ENCODE measurements around the gene NEMF.
"Not testable (repeated sequence)": the region's sequence is repeated elsewhere in the genome, so short reads cannot be mapped to it uniquely, and the experiment has no call there.

Gene NEMF

DNA sequence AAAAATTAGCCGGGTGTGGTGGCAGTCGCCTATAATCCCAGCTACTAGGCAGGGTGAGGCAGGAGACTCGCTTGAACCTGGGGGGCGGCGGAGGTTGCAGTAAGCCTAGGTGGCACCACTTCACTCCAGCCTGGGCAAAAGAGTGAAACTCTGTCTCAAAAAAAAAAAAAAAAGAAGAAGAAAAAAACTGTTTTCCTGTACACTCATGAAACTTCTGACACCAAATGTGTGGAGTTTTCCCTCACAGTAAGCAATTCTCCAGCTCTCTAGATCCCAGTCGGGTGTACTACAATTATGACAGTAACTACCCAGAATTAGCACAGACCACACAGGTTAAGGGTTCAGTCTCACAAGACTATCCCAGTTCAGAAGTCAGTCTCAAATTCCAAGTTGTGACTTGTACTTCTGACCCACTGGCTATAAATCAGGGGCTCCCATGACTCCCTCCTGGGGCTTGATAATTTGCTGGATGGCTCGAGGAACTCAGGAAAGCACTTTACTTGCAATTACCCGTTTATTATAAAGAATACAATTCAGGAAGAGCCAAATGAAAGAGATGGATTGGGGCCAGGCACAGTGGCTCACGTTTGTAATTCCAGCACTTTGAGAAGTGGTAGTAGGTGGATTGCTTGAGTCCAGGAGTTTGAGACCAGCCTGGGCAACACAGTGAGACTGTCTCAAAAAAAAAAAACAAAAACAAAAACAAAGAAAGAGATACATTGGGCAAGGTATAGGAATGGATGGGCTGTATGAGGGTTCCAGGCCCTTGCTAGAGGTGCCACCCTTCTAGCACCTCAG, 27.9 kb upstream of the NEMF start:
- DNase-seq (ENCODE audit: low read depth, low spot score): no peak

DNA sequence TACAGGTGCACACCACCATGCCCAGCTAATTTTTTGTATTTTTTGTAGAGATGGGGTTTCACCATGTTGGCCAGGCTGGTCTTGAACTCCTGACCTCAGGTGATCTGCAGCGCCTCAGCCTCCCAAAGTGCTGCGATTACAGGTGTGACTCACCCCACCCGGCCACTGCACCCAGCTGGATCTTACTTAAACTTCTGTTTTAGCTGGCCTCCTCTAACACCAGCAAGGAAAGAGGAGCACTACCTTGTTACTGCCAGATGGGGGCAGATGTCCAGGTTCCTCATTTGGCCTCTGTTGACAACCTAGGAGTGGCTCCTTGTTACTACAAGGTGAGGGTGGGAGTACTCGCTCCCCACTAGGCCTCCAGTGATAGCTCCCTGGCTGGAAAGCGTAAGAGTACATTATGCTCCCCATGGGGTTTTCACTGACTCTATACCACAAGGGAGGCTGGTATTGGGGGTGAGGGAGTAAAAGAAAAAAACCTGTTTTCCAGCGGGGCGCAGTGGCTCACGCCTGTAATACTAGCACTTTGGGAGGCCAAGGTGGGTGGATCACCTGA, 27.1 kb upstream of the NEMF start:
- peak; percentile 90 for DNase-seq (ENCODE audit: low read depth, low spot score)

DNA sequence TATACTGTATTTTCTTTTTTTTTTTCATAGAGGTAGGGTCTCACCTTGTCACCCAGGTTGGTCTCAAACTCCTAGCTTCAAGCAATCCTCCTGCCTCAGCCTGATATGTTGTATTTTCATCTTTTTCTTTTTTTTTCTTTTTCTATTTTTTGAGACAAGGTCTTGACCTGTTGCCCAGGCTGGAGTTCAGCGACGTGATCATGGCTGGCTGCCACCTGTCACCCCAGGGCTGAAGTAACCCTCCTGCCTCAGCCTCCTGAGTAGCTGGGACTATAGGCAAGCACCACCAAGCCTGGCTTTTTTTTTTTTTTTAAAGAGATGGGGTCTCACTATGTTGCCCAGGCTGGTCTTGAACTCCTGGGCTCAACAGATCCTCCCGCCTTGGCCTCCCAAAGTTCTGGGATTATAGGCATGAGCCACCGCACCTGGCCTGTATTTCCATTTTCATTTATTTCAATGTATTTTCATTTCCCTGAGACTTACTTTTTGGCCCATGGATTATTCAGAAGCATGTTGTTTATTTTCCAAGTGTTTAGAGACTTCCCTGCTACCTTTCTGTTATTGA, 24.1 kb upstream of the NEMF start:
- DNase-seq (ENCODE audit: low read depth, low spot score): no peak

DNA sequence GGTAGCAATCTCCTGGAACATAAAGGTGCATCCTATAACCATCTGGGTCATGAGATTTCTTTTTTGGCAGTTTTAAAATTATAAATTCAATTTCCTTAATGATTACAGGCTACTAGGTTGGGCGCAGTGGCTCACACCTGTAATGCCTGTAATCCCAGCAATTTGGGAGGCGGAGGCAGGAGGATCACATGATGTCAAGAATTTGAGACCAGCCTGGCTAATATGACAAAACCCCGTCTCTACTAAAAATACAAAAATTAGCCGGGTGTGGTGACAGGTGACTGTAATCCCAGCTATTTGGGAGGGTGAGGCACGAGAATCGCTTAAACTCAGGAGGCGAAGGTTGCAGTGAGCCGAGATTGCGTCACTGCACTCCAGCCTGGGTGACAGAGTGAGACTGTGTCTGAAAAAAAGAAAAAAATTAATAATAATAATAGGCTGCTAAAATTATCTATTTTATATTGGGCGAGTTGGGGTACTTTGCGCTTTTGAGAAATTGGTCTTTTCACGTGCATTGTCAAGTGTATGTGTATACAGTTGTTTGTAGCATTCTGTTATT, 23.1 kb upstream of the NEMF start:
- no peak for DNase-seq (ENCODE audit: low read depth, low spot score)

DNA sequence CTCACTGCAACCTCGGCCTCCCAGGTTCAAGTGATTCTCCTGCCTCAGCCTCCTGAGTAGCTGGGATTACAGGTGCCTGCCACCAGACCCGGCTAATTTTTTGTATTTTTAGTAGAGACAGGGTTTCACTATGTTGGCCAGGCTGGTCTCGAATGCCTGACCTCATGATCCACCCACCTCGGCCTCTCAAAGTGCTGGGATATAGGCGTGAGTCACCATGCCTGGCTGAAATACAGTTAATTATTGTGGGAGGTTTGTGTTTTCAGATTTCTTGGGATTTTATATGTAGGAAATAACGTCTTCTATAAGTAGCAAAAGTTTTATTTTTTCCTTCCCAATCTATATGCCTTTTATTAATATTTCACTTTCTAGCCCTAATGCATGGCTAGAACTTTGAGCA, 21.0 kb upstream of the NEMF start:
- DNase-seq (ENCODE audit: low read depth, low spot score): not testable (repeated sequence)

DNA sequence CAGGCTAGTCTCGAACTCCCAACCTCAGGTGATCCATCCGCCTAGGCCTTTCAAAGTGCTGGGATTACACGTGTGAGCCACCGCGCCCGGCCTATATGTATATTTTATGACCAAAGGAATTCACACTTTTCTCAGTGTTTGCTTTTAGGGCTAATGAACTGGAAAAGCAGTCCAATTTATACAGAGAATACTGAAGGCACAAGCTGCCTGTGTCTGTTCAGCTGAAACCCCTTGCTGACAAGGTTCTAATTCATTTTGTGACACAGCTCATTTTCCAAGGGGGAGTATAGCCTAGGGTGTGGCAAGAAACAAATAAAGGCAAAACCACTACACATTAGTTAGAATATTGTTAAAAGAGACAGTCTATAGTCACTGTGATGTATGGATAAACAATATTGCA, 18.3 kb upstream of the NEMF start:
- DNase-seq (ENCODE audit: low read depth, low spot score): no peak

DNA sequence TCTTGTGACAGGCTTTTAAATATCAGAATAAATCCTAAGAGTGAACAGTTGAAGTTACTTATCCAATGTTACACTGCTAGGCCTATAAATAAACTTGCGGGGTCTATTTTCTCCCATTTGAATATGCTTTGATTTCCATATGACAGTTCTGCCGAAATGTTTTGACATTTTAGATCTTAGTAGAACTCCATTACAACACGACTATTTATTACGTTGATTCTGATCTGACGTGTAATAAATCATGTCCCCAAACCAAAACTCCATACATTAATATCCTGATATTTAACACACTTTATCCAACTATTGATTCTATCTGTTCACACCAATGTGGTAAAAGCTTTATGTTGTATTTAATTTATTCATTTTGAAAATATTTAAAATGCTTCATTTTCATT, 16.1 kb upstream of the NEMF start:
- no peak for DNase-seq (ENCODE audit: low read depth, low spot score)

DNA sequence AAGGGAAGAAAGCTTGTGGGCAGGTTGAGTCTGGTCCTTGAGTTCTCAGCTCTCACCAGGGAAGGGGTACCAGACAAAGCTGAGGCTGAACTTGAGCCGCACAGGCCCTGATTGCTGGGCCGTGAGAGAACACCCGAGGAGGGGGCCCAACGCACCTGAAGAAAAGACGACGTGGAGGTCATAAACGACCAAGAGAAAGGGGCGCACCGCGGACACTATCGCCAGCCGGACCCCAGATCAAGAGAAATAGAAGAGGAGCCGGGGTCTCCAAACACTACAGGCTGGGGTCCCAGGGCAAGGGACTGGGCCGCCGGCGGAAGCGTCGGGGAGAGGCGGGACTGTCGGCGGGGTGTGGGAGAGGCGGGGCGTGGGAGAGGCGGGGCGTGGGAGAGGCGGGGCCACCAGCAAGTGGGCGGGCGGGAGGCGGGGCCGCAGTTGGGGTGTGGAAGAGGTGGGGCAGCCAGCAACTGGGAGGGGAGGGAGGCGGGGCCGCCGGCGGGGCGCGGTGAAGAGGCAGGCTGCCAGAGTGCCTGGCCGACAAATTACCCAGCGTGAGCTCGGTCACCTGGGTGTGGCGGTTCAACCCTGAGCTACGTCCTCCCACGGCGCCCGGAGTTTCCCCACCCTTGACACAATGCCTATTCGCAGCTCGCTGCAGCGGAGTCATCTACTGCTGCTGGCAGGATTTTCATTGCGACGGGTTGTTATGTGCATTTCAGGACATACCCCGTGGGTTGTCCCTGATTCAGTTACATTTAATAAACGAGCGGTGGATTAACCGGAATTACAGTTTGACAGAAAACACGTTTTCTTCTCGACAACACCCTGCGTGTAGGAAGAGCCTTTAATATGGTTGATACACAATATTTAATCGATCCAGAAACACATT, 15.5 kb upstream of the NEMF start:
- peak; percentile 92 for DNase-seq (ENCODE audit: low read depth, low spot score)

DNA sequence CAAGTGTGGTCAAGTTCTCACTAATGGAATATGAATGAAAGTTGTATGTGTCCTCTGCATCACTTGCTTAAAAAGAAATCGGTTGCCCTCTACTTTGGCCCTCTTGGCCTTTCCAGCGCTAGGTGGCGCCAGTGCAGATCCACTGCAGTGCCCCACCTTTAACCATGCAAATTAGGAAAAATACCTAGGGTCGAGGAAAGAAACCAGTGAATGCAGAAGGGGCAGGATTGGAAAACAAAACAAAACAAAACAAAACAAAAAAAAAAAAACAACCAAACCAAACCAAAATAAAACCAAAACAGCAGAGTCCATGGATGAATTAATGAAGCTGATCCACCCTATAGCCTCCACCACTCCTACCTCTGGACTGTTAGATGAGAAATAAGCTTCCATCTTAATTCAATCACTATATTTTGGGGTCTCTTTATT, 12.9 kb upstream of the NEMF start:
- peak; percentile 85 for DNase-seq (ENCODE audit: low read depth, low spot score)

DNA sequence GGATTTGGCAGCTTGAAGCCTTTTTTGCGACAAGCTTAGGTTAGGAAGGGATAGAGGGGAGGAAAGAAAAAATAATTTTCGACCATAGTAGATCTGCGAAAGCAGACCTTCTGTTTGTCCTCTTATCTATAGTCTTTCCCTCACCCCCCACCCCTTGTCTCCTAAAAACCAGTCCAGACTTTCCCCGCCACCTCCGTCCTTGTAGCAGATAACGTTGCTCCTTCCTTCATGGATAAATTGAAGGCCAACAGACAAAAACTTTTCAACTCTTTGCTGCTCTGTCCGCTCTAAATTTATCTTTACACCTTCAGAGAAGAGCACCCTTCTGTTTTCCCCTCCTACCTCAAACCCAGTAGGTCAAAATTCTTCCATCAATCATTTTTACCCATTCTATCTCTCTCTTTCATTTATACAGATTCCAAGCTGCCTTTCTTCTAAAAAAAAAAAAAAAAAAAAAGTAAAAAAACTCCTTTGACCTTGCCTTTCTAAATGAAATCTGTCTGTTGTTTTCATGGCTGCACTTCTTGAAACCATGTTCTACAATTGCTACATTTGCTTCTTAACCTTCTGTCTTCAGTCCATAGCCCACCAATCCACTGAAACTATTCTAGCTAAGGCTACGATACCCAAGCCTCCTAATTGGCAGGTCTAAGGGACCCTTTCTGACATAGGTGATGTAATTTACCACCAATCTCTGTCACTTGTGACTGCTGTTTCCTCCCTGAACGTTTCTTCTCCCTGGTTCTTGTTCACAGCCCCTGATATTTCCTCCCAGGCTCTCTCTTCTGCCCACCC, 11.1 kb upstream of the NEMF start:
- no peak for DNase-seq (ENCODE audit: low read depth, low spot score)

DNA sequence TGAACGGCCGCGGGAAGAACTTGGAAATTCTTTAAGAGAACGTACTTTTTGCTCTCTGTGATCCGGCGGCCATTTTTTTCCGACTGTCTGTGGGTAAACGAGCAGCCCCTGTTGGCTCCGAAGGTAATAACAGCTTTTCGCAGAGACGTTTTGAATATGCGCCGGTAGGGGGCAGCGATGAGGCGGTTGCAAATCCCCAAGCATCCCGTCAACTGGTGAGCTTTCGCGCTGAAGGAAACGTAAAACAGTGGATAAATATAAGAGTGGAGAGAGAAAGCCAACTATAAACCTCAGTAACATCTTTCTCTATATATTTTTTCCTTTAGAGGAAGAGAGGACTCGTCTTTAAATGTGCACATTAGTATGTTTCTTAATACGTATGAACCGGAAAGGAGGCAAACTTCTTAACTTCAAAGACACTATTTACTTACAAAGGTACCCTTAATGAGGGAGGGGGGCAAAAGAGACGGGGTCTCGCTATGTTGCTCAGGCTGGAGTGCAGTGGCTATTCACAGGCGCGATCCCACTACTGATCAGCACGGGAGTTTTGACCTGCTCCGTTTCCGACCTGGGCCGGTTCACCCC, 9.6 kb upstream of the NEMF start:
- peak; percentile 99 for DNase-seq (ENCODE audit: low read depth, low spot score)

DNA sequence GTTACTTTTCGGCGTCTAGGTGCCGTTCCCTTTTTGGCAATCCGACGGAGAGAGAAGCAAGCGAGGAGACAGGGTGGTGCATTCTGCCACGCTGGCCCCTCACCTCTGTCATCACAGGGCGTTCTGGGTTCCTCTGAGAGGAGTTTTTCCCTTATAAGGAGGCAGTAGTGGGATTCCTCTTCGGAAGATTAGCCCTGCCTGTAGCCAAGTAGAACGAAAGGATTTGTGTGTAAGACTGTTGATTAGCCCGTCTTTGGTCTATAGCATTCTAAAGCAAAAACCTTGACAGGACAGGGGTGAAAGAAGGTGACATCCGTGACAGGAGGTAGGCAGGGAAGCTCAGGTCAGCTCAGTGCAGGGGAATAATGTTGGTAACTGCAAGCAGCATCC, 9.1 kb upstream of the NEMF start:
- DNase-seq (ENCODE audit: low read depth, low spot score): peak; percentile 91

DNA sequence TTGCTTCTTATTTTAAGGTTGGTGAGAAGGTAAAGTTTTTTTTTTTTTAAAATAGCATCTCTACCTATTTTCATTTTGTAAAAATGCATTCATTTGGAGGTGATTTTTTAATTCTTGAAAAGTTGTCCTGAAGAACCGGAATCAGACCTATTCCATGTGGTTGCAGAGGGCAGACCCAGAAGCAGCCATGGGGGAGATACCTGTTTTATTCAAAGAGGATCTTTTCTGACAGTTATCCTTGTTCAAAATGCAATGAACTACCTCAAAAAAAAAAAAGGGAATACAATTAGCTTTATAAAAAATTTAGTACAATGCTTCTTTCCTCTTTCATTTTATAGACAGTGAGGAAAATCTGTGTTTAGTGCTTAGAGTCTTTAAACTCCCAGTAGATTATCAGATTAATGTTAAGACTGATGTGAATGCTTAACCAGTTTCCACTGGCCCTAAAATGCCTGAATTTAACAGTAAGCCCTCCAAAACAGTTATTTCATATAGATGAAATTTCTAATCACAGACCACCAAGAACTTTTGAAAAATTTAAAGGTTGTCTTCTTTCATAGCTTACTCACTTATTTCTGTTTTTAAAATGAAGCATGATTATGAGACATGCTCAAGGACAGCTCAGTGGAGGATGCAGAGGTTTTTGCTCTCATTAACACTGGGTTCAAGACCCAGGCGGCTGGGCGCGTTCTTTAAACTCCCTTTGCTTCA, 8.6 kb upstream of the NEMF start:
- DNase-seq (ENCODE audit: low read depth, low spot score): no peak

DNA sequence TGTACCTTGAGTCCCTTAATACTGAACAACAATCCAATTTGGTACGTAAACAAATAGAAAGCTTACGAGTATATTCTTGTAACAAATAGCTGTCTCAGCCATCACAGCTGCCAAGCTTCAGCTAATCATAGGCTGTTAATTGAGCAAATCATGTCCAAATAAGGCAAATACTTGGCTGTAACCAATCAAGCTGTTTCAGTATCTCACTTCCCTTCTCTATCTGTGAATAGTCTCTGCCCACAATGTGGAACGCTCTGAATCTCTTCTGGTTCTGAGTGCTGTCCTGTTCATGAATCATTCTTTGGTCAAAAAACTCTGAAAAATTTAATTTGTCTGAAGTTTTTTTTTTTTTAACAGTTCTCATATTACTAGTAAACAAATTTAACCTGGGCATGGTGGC, 5.8 kb upstream of the NEMF start:
- DNase-seq (ENCODE audit: low read depth, low spot score): no peak

DNA sequence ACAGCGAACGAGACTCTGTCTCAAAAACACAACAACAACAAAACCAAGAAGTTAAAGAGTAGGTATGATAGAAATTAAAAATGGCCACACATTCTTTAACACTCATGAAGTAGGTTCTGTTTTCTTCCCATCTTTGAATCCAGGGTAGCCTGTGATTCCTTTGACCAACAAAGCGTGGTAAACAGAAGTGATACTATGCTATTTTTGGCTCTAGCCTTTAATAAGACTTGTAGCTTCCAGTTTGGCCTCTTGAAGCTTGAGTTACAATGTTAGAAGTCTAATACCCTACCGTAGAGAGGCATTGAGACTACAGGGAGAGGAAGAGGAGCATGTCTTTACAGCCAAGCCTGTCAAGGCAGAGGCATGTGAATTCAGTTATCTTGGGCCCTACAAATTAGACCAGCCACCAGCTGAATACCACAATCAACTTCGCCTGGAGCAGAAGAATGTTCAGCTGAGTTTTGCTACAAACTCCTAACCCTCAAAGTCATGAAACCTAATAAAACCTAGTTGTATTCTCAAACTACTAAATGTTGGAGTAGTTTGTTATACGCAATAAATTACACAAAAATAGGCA, 4.9 kb upstream of the NEMF start:
- no peak for DNase-seq (ENCODE audit: low read depth, low spot score)

DNA sequence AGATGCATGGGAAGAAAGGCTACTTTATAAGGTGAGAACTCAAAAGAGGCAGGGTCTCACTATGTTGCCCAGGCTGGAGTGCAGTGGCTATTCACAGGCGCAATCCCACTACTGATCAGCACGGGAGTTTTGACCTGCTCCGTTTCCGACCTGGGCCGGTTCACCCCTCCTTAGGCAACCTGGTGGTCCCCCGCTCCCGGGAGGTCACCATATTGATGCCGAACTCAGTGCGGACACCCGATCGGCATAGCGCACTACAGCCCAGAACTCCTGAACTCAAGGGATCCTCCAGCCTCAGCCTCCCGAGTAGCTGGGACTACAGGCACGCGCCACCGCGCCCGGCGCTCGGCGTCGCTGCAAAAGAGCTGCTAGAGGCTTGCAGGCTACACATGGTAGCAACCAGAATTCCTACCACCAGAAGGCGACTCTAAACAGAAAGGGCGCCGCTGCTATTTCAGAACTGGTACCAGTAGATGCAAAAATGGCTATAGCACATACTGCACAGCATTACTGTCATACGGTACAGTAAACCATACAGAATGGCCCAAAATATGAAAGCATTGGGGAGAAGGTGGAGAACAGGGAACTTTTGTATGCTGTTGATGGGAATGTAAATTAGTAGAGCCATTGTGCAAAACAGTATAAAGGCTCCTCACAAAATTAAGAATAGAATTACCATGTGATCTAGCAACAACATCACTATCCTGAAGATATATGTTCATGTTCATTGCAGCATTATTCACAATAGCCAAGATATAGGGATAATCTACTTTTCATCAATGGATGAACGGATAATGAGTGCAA, 1.2 kb upstream of the NEMF start:
- DNase-seq (ENCODE audit: low read depth, low spot score): peak; percentile 92

DNA sequence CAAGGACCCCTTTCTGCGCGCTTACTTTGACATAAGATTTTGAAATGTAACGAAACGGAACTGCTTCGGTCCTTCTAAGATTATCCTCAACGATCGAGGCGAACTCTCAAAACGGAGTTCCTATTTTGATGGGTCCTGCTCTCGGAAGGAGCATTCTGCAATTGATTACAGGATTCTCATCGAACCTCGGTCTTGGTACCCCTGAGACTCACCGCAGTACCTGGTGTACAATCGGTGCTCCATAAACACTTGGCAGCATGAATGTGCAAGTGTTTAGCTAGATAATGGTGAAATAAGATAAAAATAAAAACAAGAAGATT, 530 bp upstream of the NEMF start:
- no peak for DNase-seq (ENCODE audit: low read depth, low spot score)

DNA sequence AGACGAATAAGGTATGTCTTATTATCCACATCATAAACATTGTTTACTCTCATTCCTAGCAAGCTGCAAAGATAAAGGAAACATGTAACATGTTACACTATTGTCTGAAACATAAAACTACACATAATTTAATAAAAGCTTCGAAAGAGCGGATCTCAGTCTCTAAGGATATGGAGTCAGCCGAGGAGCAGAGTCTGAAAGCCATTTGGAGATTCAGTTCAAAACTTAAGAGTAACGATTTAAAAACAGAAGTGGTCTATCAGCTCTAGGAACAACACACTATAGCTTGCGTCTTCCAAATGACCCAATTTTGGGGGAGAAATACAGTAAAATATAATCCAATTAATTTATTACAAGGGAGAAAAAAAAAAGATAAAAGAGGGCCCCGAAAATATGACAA, 775 bp downstream of the NEMF start:
- no peak for DNase-seq (ENCODE audit: low read depth, low spot score)

DNA sequence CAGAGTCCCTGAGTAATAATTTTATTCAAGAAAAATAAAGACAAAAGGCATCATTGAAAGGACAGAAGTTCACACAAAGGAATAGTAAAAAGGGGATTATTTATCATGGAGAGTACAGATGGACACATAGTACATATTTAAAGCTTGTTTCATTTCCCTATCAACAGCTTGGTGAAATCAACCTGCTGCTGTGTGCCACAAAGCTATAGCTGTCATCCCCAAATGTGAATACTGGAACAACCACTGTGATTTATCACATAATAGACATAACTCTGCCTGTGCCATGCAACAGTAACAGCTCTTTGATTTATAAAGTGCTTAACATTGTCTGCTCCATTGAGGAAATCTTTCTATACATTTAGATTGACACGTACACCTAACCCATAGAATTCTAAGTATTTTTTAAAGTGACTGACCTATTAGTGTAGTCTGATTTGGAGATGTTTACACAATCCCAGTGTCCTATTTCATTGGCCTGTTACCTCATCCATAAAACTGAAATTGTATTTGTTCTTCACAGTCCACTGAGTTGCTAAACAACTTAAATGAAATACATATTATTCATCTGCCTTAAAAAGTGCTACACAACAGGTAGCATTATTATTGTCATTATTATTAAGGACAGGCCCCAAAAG, 3.3 kb downstream of the NEMF start:
- DNase-seq (ENCODE audit: low read depth, low spot score): no peak

Measured in ELF-1 (cell line).